Measurements from ENCODE around the gene FXYD6. TPM values are rescaled to one million over a fixed set of nuclear protein-coding genes. Genes with fewer than 3 reads are reported as not detected.

The FXYD6 gene
- total RNA-seq, 1 donor from 2014 or later: 0.99 TPM

DNA sequence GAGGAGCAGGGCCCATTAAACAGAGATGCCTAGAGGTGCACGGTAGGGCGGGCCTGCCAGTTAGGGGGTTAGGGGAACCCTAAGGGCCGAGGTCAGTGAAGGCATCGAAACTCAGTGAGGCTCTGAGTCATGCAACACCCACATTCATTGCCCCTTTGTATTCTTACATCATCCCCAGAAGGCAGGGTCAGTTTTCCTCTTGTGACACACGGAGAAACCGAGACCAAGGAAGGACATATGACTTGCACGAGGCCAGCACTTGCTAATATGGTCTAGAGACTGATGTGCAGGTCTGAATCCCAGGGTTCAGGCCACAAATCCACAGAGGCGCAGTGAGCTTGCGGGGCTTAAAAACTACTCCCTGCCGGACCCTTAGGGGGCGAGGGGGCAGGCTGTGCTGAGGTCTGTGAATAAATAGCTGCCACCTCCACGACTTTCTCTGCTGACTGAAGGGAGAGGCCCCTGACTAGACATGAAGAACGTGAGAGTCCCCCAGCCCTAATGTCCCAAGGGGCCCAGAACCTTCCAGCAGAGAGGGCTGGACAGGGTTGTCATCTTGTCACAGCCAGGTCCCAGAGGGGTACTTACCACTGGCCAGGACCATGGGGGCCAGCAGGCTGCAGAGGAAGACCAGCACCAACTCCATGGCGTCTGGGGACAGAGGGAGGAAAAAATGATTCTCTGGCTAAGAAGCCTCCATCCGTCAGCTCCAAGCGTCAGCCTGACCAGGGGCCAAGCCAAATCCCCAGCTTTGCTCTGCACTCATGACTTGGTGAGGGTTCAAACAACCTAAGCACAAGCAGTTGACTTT is 34.1 kb downstream of the FXYD6 start:
- H3K27ac Mint-ChIP-seq (ENCODE audit: unreplicated experiment): no peak overlapping the region
- H3K4me3 Mint-ChIP-seq (ENCODE audit: unreplicated experiment): no peak overlapping the region
- TF ChIP-seq, protein P1, sequence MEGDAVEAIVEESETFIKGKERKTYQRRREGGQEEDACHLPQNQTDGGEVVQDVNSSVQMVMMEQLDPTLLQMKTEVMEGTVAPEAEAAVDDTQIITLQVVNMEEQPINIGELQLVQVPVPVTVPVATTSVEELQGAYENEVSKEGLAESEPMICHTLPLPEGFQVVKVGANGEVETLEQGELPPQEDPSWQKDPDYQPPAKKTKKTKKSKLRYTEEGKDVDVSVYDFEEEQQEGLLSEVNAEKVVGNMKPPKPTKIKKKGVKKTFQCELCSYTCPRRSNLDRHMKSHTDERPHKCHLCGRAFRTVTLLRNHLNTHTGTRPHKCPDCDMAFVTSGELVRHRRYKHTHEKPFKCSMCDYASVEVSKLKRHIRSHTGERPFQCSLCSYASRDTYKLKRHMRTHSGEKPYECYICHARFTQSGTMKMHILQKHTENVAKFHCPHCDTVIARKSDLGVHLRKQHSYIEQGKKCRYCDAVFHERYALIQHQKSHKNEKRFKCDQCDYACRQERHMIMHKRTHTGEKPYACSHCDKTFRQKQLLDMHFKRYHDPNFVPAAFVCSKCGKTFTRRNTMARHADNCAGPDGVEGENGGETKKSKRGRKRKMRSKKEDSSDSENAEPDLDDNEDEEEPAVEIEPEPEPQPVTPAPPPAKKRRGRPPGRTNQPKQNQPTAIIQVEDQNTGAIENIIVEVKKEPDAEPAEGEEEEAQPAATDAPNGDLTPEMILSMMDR (IDR thresholded peaks at IDR 0.05): no peak
- H3K36me3 Mint-ChIP-seq (ENCODE audit: unreplicated experiment): no peaks in the 10 kb centered on the region
- peaks cover 32% of the 10 kb centered on the region for H3K27me3 Mint-ChIP-seq (ENCODE audit: unreplicated experiment)
- no peaks in the 10 kb centered on the region for H3K9me3 Mint-ChIP-seq (ENCODE audit: unreplicated experiment)
- no peaks in the 10 kb centered on the region for H3K4me1 Mint-ChIP-seq (ENCODE audit: unreplicated experiment)
- peak; percentile 76 for DNase-seq (ENCODE audit: extremely low spot score, unreplicated experiment)

DNA sequence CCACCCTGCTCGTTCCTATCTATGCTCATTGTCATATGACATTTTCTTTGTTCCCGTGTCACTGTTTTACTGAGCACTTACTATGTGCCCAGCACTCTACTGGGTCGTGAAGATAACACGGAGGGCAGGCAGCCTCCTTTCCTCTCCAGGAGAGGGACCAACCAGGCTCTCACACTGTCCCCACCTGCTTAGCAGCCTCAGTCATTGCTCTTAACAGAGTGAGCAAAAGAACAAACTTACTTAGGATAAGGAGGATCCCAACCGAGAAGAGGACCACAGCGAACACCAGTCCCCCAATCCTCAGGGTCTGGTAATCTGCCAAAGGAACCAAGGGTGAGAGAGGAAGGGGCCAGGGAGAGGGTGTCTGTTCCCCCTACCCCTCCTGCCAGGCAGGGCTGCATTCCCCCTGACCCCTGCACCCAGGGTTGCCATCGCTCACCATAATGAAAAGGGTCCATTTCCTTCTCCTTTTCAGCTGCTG is 34.9 kb downstream of the FXYD6 start:
- H3K4me3 Mint-ChIP-seq (ENCODE audit: unreplicated experiment): no peak overlapping the region
- H3K27me3 Mint-ChIP-seq (ENCODE audit: unreplicated experiment): peaks cover 33% of the 10 kb centered on the region
- peak; percentile 56 for DNase-seq (ENCODE audit: extremely low spot score, unreplicated experiment)
- H3K9me3 Mint-ChIP-seq (ENCODE audit: unreplicated experiment): no peaks in the 10 kb centered on the region
- no peaks in the 10 kb centered on the region for H3K36me3 Mint-ChIP-seq (ENCODE audit: unreplicated experiment)
- H3K27ac Mint-ChIP-seq (ENCODE audit: unreplicated experiment): no peak overlapping the region
- TF ChIP-seq, protein P1 (IDR thresholded peaks at IDR 0.05): no peak
- no peaks in the 10 kb centered on the region for H3K4me1 Mint-ChIP-seq (ENCODE audit: unreplicated experiment)

DNA sequence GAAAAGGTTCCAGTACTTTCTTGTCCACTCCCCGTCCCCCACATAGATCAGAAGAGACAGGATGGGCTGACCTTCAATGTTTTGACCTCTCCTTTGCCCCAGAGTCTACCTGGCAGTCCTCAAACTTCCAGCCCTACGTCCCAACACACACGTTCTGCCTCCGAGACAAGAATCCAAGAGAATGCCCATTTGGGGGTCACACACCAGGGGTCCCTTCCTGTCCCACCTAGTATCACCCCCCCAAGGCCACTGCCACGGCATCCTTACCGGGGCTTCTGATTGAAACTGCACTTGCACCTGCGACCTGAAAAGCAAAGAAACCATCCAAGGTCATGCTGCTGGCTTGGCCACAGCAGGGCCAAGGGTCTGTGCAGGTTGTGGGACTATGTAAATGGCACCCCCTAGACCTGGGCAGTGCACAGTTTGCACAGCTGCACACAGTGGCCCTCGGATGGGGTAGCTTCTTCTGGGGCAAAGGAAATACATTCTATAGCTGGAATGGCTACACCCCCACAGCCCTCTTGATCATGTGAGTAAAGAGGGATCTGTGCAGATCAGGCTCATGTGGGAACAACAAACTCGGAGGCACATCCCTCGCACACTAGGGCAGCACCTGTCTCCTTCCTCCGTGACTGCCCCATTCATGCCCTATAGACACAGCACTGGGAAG is 35.4 kb downstream of the FXYD6 start:
- peak; percentile 80 for DNase-seq (ENCODE audit: extremely low spot score, unreplicated experiment)
- TF ChIP-seq, protein P1 (IDR thresholded peaks at IDR 0.05): no peak
- Mint-ChIP-seq H3K27ac (ENCODE audit: unreplicated experiment) (no peak overlapping the region), H3K4me3 (ENCODE audit: unreplicated experiment) (no peak overlapping the region), H3K36me3 (ENCODE audit: unreplicated experiment) (no peaks in the 10 kb centered on the region), H3K27me3 (ENCODE audit: unreplicated experiment) (peaks cover 28% of the 10 kb centered on the region), H3K4me1 (ENCODE audit: unreplicated experiment) (no peaks in the 10 kb centered on the region), H3K9me3 (ENCODE audit: unreplicated experiment) (no peaks in the 10 kb centered on the region)

DNA sequence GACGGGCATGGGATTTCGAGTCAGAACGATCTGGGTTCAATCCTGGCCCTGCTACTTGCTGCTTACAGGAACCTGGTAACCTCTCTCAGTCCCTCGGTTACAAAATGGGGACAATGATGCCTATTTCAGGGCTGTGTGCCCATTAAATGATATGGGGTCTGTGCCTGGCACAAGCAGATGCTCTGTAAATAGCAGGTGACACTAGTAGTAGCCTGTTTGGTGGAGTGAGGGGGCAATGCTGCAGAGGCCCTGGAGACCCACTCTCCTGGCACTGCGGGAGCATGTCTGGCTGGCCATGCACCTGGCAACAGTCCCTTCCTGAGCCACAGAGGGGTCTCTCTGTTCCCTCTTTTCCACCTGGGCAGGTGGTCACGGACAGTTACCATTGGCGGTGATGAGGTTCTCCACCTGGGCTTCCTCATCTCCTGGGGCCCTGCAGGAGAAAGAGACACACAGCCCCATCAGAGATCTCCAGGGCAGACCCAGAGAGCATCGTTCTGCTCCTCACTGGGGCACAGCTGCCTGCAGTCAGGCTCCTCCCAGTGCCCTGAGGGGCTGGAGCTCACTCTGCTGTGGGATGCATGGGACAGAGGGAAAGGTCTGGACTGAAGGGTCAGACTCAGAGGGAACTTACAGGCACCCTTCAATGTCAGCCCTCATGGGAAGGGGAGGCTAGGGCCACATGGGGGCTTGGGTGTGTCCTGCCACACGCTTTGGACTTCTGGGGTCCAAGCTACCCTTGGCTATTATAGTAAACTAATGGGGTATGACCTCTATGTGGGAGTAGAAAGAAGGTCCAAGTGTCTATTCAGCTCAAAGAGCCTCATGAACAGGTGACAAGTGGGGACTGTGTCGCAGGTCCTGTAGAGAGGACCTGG is 36.3 kb downstream of the FXYD6 start:
- TF ChIP-seq, protein P1 (IDR thresholded peaks at IDR 0.05): no peak
- H3K4me3 Mint-ChIP-seq (ENCODE audit: unreplicated experiment): no peak overlapping the region
- no peaks in the 10 kb centered on the region for H3K4me1 Mint-ChIP-seq (ENCODE audit: unreplicated experiment)
- DNase-seq (ENCODE audit: extremely low spot score, unreplicated experiment): peak; percentile 71
- H3K27me3 Mint-ChIP-seq (ENCODE audit: unreplicated experiment): peaks cover 23% of the 10 kb centered on the region
- no peaks in the 10 kb centered on the region for H3K36me3 Mint-ChIP-seq (ENCODE audit: unreplicated experiment)
- H3K27ac Mint-ChIP-seq (ENCODE audit: unreplicated experiment): no peak overlapping the region
- no peaks in the 10 kb centered on the region for H3K9me3 Mint-ChIP-seq (ENCODE audit: unreplicated experiment)
